ENCODE measurements around the gene SIPA1L3.
"Not testable (repeated sequence)": the region's sequence is repeated elsewhere in the genome, so short reads cannot be mapped to it uniquely, and the experiment has no call there.

The SIPA1L3 gene

GRCh38 chr19:38024992-38025908, 118.2 kb downstream of the SIPA1L3 start:
- H3K27ac ChIP-seq (ENCODE audit: low read length) = no peak overlapping the region
- H3K9ac ChIP-seq (ENCODE audit: low read length) = no peak overlapping the region
- no peak overlapping the region for H2AFZ ChIP-seq (ENCODE audit: low read depth, low read length)
- no peaks in the 10 kb centered on the region for H4K20me1 ChIP-seq (ENCODE audit: insufficient read depth, low read length)
- H3K36me3 ChIP-seq (replicated peaks; ENCODE audit: low read depth, low read length) = no peaks in the 10 kb centered on the region
- H3K9me3 ChIP-seq (ENCODE audit: insufficient read depth, low read length) = no peaks in the 10 kb centered on the region
- H3K27me3 ChIP-seq (ENCODE audit: low read depth, low read length) = no peaks in the 10 kb centered on the region
- no peak overlapping the region for H3K4me2 ChIP-seq (ENCODE audit: low read length)
- no peak for TF ChIP-seq EZH2phosphoT487 (IDR thresholded peaks at IDR 0.05; ENCODE audit: low read depth)
- no peak for TF ChIP-seq CTCF (IDR thresholded peaks at IDR 0.05; ENCODE audit: low read depth, low read length)
- H3K4me3 ChIP-seq (ENCODE audit: low read length) = no peak overlapping the region
- no peaks in the 10 kb centered on the region for H3K4me1 ChIP-seq (ENCODE audit: low read length)
- H3K79me2 ChIP-seq (ENCODE audit: low read length) = 0 out of 2 replicates have a peak, but pooled peaks cover 4% of the 10 kb centered on the region

GRCh38 chr19:38025909-38026307, 118.9 kb downstream of the SIPA1L3 start:
- Histone ChIP-seq H3K4me2 (ENCODE audit: low read length) (no peak overlapping the region), H3K36me3 (replicated peaks; ENCODE audit: low read depth, low read length) (peaks cover 3% of the 10 kb centered on the region), H3K79me2 (ENCODE audit: low read length) (0 out of 2 replicates have a peak, but pooled peaks cover 4% of the 10 kb centered on the region), H3K27me3 (ENCODE audit: low read depth, low read length) (no peaks in the 10 kb centered on the region), H3K4me1 (ENCODE audit: low read length) (no peaks in the 10 kb centered on the region), H3K27ac (ENCODE audit: low read length) (no peak overlapping the region), H3K4me3 (ENCODE audit: low read length) (no peak overlapping the region), H3K9ac (ENCODE audit: low read length) (no peak overlapping the region), H3K9me3 (ENCODE audit: insufficient read depth, low read length) (no peaks in the 10 kb centered on the region), H4K20me1 (ENCODE audit: insufficient read depth, low read length) (no peaks in the 10 kb centered on the region), H2AFZ (ENCODE audit: low read depth, low read length) (no peak overlapping the region)
- TF ChIP-seq CTCF (IDR thresholded peaks at IDR 0.05; ENCODE audit: low read depth, low read length) = no peak

- no peaks in the 10 kb centered on the region for H3K27me3 ChIP-seq (ENCODE audit: low read depth, low read length)
- peaks cover 9% of the 10 kb centered on the region for H3K36me3 ChIP-seq (replicated peaks; ENCODE audit: low read depth, low read length)
- H3K4me2 ChIP-seq (ENCODE audit: low read length) = no peak overlapping the region
- no peaks in the 10 kb centered on the region for H4K20me1 ChIP-seq (ENCODE audit: insufficient read depth, low read length)
- no peak overlapping the region for H3K4me3 ChIP-seq (ENCODE audit: low read length)
- no peak overlapping the region for H3K27ac ChIP-seq (ENCODE audit: low read length)
- peaks cover 15% of the 10 kb centered on the region for H3K4me1 ChIP-seq (ENCODE audit: low read length)
- 0 out of 2 replicates have a peak, but pooled peaks cover 4% of the 10 kb centered on the region for H3K79me2 ChIP-seq (ENCODE audit: low read length)
- TF ChIP-seq CTCF (IDR thresholded peaks at IDR 0.05; ENCODE audit: low read depth, low read length) (no peak), EZH2phosphoT487 (IDR thresholded peaks at IDR 0.05; ENCODE audit: low read depth) (no peak)
- no peaks in the 10 kb centered on the region for H3K9me3 ChIP-seq (ENCODE audit: insufficient read depth, low read length)
- H3K9ac ChIP-seq (ENCODE audit: low read length) = no peak overlapping the region
- no peak overlapping the region for H2AFZ ChIP-seq (ENCODE audit: low read depth, low read length)
Observed at GRCh38 chr19:38028913-38029510, 122.0 kb downstream of the SIPA1L3 start.

GRCh38 chr19:38030001-38030400, 123.0 kb downstream of the SIPA1L3 start:
- not testable (repeated sequence) for H2AFZ ChIP-seq (ENCODE audit: low read depth, low read length); H3K36me3 ChIP-seq (replicated peaks; ENCODE audit: low read depth, low read length); H3K4me2 ChIP-seq (ENCODE audit: low read length); H3K4me3 ChIP-seq (ENCODE audit: low read length); H3K27me3 ChIP-seq (ENCODE audit: low read depth, low read length); H3K9ac ChIP-seq (ENCODE audit: low read length); H3K9me3 ChIP-seq (ENCODE audit: insufficient read depth, low read length); H3K79me2 ChIP-seq (ENCODE audit: low read length); H4K20me1 ChIP-seq (ENCODE audit: insufficient read depth, low read length); H3K27ac ChIP-seq (ENCODE audit: low read length)
- peaks cover 25% of the 10 kb centered on the region for H3K4me1 ChIP-seq (ENCODE audit: low read length)

Measured in OCI-LY3 (cell line).